Suprapubic skin (tissue), 3 donors: ENCODE results near the gene ABHD2.

Source experiments
- EP300 ChIP-seq: sonication (generic); formaldehyde crosslinking; IDR thresholded peaks from one replicate; pipeline ENCODE4 v1.6.1; 2017; ENCODE audit warnings: antibody characterized with exemption
- POLR2A ChIP-seq, 2 donors: fragments of 450-650 bp; IDR thresholded peaks; one replicate each; pipeline ENCODE4 v1.6.1; 2017; ENCODE audit warnings: antibody characterized with exemption in 2 of 2, mild to moderate bottlenecking in 2 of 2, moderate library complexity in 2 of 2
- TF ChIP-seq, protein P1 (sequence below), 2 donors: fragments of 200-600 bp in 1 of 2; fragments of 450-650 bp in 1 of 2; sonication (generic) in 1 of 2; IDR thresholded peaks; one replicate each; pipeline ENCODE4 v1.5.1; 2016 to 2019; ENCODE audit warnings: antibody characterized with exemption in 2 of 2, mild to moderate bottlenecking in 1 of 2, moderate library complexity in 1 of 2

DNA sequence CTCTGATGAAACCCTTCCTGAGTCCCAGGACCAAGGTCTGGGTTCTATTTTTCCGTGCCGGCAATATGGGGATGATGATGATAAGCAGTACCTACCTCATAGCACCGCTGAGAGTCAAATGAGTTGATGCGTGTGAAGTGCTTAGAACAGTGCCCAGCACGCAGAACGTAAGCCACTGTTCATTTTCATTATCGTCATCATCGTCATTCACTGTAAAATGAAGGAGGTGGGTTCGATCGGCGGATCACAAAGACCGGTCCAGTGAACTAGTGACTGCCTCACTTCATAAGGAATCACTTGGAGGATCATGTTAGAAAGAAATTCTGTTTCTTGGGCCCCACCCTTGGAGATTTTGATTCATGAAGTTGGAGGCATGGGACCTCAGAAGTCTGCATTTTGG, 88.9 kb downstream of the ABHD2 start:
- TF ChIP-seq, protein P1, sequence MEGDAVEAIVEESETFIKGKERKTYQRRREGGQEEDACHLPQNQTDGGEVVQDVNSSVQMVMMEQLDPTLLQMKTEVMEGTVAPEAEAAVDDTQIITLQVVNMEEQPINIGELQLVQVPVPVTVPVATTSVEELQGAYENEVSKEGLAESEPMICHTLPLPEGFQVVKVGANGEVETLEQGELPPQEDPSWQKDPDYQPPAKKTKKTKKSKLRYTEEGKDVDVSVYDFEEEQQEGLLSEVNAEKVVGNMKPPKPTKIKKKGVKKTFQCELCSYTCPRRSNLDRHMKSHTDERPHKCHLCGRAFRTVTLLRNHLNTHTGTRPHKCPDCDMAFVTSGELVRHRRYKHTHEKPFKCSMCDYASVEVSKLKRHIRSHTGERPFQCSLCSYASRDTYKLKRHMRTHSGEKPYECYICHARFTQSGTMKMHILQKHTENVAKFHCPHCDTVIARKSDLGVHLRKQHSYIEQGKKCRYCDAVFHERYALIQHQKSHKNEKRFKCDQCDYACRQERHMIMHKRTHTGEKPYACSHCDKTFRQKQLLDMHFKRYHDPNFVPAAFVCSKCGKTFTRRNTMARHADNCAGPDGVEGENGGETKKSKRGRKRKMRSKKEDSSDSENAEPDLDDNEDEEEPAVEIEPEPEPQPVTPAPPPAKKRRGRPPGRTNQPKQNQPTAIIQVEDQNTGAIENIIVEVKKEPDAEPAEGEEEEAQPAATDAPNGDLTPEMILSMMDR (IDR thresholded peaks at IDR 0.05), result no peak
- no peak for TF ChIP-seq POLR2A (IDR thresholded peaks at IDR 0.05)
- no peak for TF ChIP-seq EP300
